HAP-1 (cell line): ENCODE measurements around the gene ISLR.

Source experiments
- DNase-seq, 2 experiments: peaks; one replicate each; pipeline ENCODE4 v3.0.0-alpha.2; 2016 to 2020; ENCODE audit warnings: low spot score in 2 of 2
- H3K27me3 ChIP-seq: fragments of 250-450 bp; sonication (Bioruptor Pico); 2 replicates; pipeline ENCODE4 v1.5.1; 2020; ENCODE audit warnings: low read depth, mild to moderate bottlenecking, moderate library complexity
- H3K36me3 ChIP-seq: fragments of 250-450 bp; sonication (Bioruptor Pico); replicated peaks from 2 replicates; pipeline ENCODE4 v1.5.1; 2020; ENCODE audit warnings: mild to moderate bottlenecking
- H3K4me1 ChIP-seq: fragments of 250-450 bp; sonication (Bioruptor Pico); 2 replicates; pipeline ENCODE4 v1.5.1; 2020; ENCODE audit warnings: mild to moderate bottlenecking
- H3K4me3 ChIP-seq: fragments of 250-450 bp; sonication (Bioruptor Pico); 2 replicates; pipeline ENCODE4 v1.5.1; 2020; ENCODE audit warnings: mild to moderate bottlenecking, moderate library complexity
- H3K9me3 ChIP-seq: fragments of 250-450 bp; sonication (Bioruptor Pico); 2 replicates; pipeline ENCODE4 v1.5.1; 2020; ENCODE audit warnings: mild to moderate bottlenecking, moderate library complexity
- in situ Hi-C: fragments of 300-500 bp; cut with MboI; formaldehyde crosslinking; loops from 3 replicates; pipeline ENCODE4 v1.14.3; 2020; ENCODE audit warnings: low sequenced_read_pairs, inconsistent platforms, mixed read lengths

The ISLR gene

GRCh38 chr15:74132681-74133651 is 40.5 kb upstream of the ISLR start:
- H3K36me3 ChIP-seq, result no peaks in the 10 kb centered on the region
- H3K9me3 ChIP-seq, result no peaks in the 10 kb centered on the region
- no peak overlapping the region for H3K4me3 ChIP-seq
- peaks cover 18% of the 10 kb centered on the region for H3K4me1 ChIP-seq
- peaks cover 66% of the 10 kb centered on the region for H3K27me3 ChIP-seq
- DNase-seq, result peak in 1 of 2 experiments; percentile 54
- in situ Hi-C loops, result loop anchor here (5.0 kb wide), 1 partner anchor 174 kb away; no protein-coding TSS in a partner anchor

GRCh38 chr15:74133694-74134386 is 39.7 kb upstream of the ISLR start:
- in situ Hi-C loops, result loop anchor here (5.0 kb wide), 1 partner anchor 173 kb away; no protein-coding TSS in a partner anchor
- Histone ChIP-seq H3K4me1 (peaks cover 13% of the 10 kb centered on the region), H3K4me3 (no peak overlapping the region), H3K27me3 (peaks cover 57% of the 10 kb centered on the region), H3K9me3 (no peaks in the 10 kb centered on the region), H3K36me3 (no peaks in the 10 kb centered on the region)
- no peak for DNase-seq

GRCh38 chr15:74134387-74135027 is 39.0 kb upstream of the ISLR start:
- in situ Hi-C loops, result loop anchor here (5.0 kb wide), 1 partner anchor 173 kb away; no protein-coding TSS in a partner anchor
- no peak overlapping the region for H3K4me3 ChIP-seq
- DNase-seq, result peak in 1 of 2 experiments; percentile 60
- peaks cover 13% of the 10 kb centered on the region for H3K4me1 ChIP-seq
- H3K27me3 ChIP-seq, result peaks cover 51% of the 10 kb centered on the region
- no peaks in the 10 kb centered on the region for H3K9me3 ChIP-seq
- H3K36me3 ChIP-seq, result no peaks in the 10 kb centered on the region

- Histone ChIP-seq H3K36me3 (no peaks in the 10 kb centered on the region), H3K9me3 (no peaks in the 10 kb centered on the region), H3K4me3 (no peak overlapping the region), H3K27me3 (peaks cover 45% of the 10 kb centered on the region), H3K4me1 (peaks cover 11% of the 10 kb centered on the region)
- in situ Hi-C loops, result no loop called here
- no peak for DNase-seq
These were observed 38.4 kb upstream of the ISLR start for GRCh38 chr15:74135041-74135565.

- H3K4me1 ChIP-seq, result peaks cover 5% of the 10 kb centered on the region
- peak overlapping the region; percentile 40 for H3K4me3 ChIP-seq
- H3K27me3 ChIP-seq, result peaks cover 31% of the 10 kb centered on the region
- no peaks in the 10 kb centered on the region for H3K9me3 ChIP-seq
- no peak for DNase-seq
- in situ Hi-C loops, result no loop called here
- no peaks in the 10 kb centered on the region for H3K36me3 ChIP-seq
These were observed 37.0 kb upstream of the ISLR start for GRCh38 chr15:74136540-74136813.

- H3K4me3 ChIP-seq, result peak overlapping the region; percentile 40
- DNase-seq, result no peak
- in situ Hi-C loops, result no loop called here
- H3K4me1 ChIP-seq, result peaks cover 5% of the 10 kb centered on the region
- H3K9me3 ChIP-seq, result no peaks in the 10 kb centered on the region
- H3K36me3 ChIP-seq, result no peaks in the 10 kb centered on the region
- peaks cover 26% of the 10 kb centered on the region for H3K27me3 ChIP-seq
These were observed 36.5 kb upstream of the ISLR start for GRCh38 chr15:74136814-74137536.

- no peaks in the 10 kb centered on the region for H3K9me3 ChIP-seq
- in situ Hi-C loops, result no loop called here
- no peak for DNase-seq
- H3K27me3 ChIP-seq, result peaks cover 21% of the 10 kb centered on the region
- peaks cover 5% of the 10 kb centered on the region for H3K4me1 ChIP-seq
- H3K4me3 ChIP-seq, result no peak overlapping the region
- H3K36me3 ChIP-seq, result no peaks in the 10 kb centered on the region
These were observed 36.0 kb upstream of the ISLR start for GRCh38 chr15:74137537-74137894.

- DNase-seq, result no peak
- no peak overlapping the region for H3K4me3 ChIP-seq
- H3K9me3 ChIP-seq, result no peaks in the 10 kb centered on the region
- H3K27me3 ChIP-seq, result peaks cover 9% of the 10 kb centered on the region
- H3K4me1 ChIP-seq, result peaks cover 5% of the 10 kb centered on the region
- in situ Hi-C loops, result no loop called here
- H3K36me3 ChIP-seq, result no peaks in the 10 kb centered on the region
These were observed 34.9 kb upstream of the ISLR start for GRCh38 chr15:74138642-74139041.

GRCh38 chr15:74141591-74141990 is 31.9 kb upstream of the ISLR start:
- in situ Hi-C loops, result no loop called here
- H3K36me3 ChIP-seq, result no peaks in the 10 kb centered on the region
- H3K9me3 ChIP-seq, result no peaks in the 10 kb centered on the region
- no peak for DNase-seq
- H3K4me3 ChIP-seq, result no peak overlapping the region
- H3K27me3 ChIP-seq, result peaks cover 7% of the 10 kb centered on the region
- peaks cover 5% of the 10 kb centered on the region for H3K4me1 ChIP-seq

- no peaks in the 10 kb centered on the region for H3K9me3 ChIP-seq
- in situ Hi-C loops, result no loop called here
- no peaks in the 10 kb centered on the region for H3K36me3 ChIP-seq
- no peak overlapping the region for H3K4me3 ChIP-seq
- no peak for DNase-seq
- no peaks in the 10 kb centered on the region for H3K4me1 ChIP-seq
- H3K27me3 ChIP-seq, result peaks cover 19% of the 10 kb centered on the region
These were observed 29.2 kb upstream of the ISLR start for GRCh38 chr15:74144153-74144775.

GRCh38 chr15:74146277-74146800 is 27.2 kb upstream of the ISLR start:
- no peak overlapping the region for H3K4me3 ChIP-seq
- in situ Hi-C loops, result no loop called here
- H3K9me3 ChIP-seq, result no peaks in the 10 kb centered on the region
- no peaks in the 10 kb centered on the region for H3K36me3 ChIP-seq
- peaks cover 19% of the 10 kb centered on the region for H3K27me3 ChIP-seq
- no peak for DNase-seq
- H3K4me1 ChIP-seq, result no peaks in the 10 kb centered on the region

- Histone ChIP-seq H3K4me3 (no peak overlapping the region), H3K4me1 (no peaks in the 10 kb centered on the region), H3K9me3 (no peaks in the 10 kb centered on the region), H3K36me3 (no peaks in the 10 kb centered on the region), H3K27me3 (peaks cover 19% of the 10 kb centered on the region)
- in situ Hi-C loops, result no loop called here
- no peak for DNase-seq
These were observed 26.5 kb upstream of the ISLR start for GRCh38 chr15:74147051-74147450.
